GM19193 (cell line): ENCODE data around the gene EPYC.

Experiments
- POLR2A ChIP-seq: IDR thresholded peaks from 4 replicates; pipeline ENCODE4 v1.6.1; 2011; ENCODE audit not compliant: insufficient read depth, insufficient read length; ENCODE audit errors: extremely low read depth

The EPYC gene

DNA sequence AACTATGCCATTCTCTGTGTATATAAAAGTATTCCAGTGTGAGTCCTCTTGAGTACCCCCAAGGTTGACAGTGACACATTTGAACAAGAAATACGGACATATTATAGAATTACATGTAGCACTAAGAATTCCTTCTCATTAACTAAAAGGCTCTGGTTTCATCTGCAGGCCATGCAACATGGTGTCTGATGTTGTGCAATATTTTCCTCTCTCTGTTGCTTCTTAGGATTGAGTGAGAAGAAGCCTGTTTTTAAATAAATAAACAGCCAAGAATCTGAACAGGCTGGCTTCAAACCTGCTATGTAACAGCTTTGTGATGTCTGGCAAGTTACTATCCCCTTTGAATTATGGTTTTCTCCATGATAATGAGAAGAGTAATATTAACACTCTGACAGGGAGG is 27.5 kb downstream of the EPYC start:
- no peak for TF ChIP-seq POLR2A

DNA sequence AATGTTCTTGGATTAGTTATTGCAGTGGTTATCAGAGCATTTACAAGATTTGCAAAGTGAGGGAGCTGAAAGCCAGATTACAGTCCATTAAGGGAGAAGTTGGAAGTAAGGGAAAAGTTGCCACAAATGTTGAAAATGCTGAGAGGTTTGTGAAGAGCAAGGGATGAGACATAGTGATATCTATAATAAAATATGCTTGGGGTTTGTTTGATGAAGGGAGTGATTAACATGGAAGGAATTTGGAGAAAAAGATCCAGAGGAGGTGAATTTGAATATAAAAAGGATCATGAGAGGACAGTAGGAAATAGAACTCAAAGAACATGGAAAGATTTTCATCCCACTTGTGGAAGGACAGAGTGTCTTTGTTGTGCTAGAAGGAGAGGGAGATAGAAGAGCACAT is 30.5 kb downstream of the EPYC start:
- no peak for TF ChIP-seq POLR2A

DNA sequence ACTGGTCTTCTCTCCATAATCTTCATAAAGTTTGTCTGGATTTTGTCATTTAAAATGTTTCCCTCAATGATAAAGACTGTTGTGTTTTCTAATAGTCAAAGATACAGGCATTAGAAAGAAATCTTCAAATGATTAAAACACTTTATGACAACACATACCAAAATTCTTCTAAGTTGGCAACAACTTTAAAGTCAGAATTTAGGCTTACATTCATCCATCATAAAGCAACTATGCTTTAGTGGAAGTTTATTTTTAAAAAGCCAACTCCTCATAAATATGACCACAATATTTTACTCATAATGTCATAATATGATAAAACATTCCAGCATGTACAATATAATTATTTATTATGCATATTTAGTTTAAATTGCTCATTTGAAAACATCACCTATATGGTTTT is 32.5 kb downstream of the EPYC start:
- TF ChIP-seq POLR2A, result no peak

DNA sequence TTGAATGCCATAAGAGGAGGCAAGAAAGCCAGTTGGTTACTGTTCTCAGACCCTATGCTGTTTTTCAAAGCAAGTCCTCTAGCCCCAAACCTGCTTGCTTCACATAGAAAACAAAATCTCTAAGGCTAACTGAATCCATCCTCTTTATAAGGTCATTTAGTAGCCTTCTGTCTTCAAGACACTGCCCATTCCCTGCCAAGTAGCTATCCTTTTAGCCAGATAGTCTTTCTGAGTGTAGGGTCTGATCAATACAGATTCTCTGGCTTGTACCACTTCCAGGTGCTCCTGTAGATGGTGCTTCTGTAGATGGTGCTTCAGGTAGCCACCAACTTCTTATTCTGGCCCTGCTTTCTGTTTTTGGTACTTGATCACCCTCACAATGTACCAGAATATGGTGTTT is 33.9 kb downstream of the EPYC start:
- no peak for TF ChIP-seq POLR2A

GRCh38 chr12:90970471-90970870 is 34.3 kb downstream of the EPYC start:
- TF ChIP-seq POLR2A, result no peak

DNA sequence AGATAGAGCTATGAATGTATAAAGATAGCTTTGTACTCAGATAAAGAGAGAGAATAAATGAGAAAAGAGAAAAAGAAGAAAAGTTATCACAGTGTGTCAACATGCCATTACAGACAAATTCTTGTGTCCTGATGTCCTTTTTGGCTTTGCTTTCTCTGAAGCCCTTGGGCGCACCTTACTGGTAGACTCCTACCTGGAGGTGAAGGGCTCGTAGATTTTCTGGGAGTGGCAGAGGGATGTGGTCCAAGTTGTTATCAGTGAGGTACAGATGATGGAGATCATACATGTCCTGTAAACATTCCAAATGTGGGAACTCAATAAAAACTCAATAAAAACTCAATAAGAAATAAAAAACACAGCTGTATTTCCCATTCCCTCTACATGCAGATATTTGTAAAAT is 34.9 kb downstream of the EPYC start:
- TF ChIP-seq POLR2A, result no peak

- no peak for TF ChIP-seq POLR2A
Observed at GRCh38 chr12:90969346-90969745, 35.4 kb downstream of the EPYC start.

GRCh38 chr12:90965204-90965603 is 39.6 kb downstream of the EPYC start:
- TF ChIP-seq POLR2A, result no peak

DNA sequence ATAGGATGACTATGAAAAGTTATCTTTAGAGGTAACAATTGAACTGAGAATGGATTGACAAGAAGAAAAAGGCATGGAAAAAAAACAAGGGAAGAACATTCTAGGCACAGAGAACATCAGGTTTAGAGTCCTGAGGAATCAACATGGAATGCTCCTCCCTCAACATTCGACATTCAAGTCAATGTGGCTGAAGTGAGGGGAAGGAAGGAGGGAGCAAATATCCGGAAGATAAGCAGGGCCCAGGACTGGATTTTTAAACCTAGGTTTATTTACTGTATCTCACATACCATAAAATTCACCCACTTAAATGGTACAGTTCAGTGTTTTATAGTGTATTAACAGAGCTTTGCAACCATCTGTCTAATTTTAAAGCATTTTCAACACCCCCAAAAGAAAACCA is 40.2 kb downstream of the EPYC start:
- TF ChIP-seq POLR2A, result no peak

GRCh38 chr12:90963946-90964345 is 40.8 kb downstream of the EPYC start:
- TF ChIP-seq POLR2A, result no peak

DNA sequence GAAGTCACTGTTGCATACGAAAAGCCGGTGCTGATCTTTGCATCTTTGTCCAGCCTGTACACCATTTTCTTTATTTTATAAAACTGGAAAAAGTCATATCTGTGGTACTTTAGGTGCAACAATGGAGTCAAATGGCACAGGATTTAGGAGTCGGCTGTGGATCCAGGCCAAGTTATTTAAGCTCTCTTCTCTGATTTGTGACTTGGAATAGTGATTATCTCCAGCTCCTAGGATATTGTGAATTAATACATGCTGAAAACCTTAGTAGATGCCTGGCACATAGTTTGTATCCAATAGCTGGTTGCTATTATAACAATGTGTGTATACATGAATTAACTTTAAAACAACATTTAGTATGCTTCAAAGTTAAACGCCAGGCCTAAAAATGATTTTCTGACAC is 43.6 kb downstream of the EPYC start:
- no peak for TF ChIP-seq POLR2A

- no peak for TF ChIP-seq POLR2A
Observed at GRCh38 chr12:90959538-90960139, 45.1 kb downstream of the EPYC start.

- TF ChIP-seq POLR2A, result no peak
Observed at GRCh38 chr12:90959032-90959431, 45.7 kb downstream of the EPYC start.

- TF ChIP-seq POLR2A, result no peak
Observed at GRCh38 chr12:90958347-90958746, 46.4 kb downstream of the EPYC start.

GRCh38 chr12:90954921-90955320 is 49.9 kb downstream of the EPYC start, which contains the start of gene CCER1:
CCER1 (minus strand) TSS chr12:90955176; CDS start chr12:90954742, 434 bp downstream.
- no peak for TF ChIP-seq POLR2A

GRCh38 chr12:90954428-90954827 is 50.3 kb downstream of the EPYC start:
- TF ChIP-seq POLR2A, result no peak

- TF ChIP-seq POLR2A, result no peak
Observed at GRCh38 chr12:90953956-90954421, 50.8 kb downstream of the EPYC start.
